Erythroblast (primary cell): ENCODE measurements around the gene CFAP92.

Experiments used
- GATA1 ChIP-seq: IDR thresholded peaks from 2 replicates; pipeline ENCODE4 v1.6.1; 2011; ENCODE audit warnings: low read depth, mild to moderate bottlenecking, control low read depth, low read length, moderate library complexity
- POLR2A ChIP-seq: IDR thresholded peaks from 2 replicates; pipeline ENCODE4 v1.6.1; 2011; ENCODE audit warnings: mild to moderate bottlenecking, low read length

- TF ChIP-seq POLR2A (no peak), GATA1 (no peak)
Observed at GRCh38 chr3:128929364-128929763, 64.5 kb downstream of the CFAP92 start.
